Immature natural killer cell (primary cell): ENCODE measurements around the gene ATF2. TPM values are rescaled to one million over a fixed set of nuclear protein-coding genes. Genes with fewer than 3 reads are reported as not detected.

Source experiments
- DNase-seq, 3 donors: peaks; one replicate each; pipeline ENCODE4 v3.0.0; 2022; ENCODE audit warnings: mixed read lengths in 1 of 3
- H3K27ac Mint-ChIP-seq, 6 donors: one replicate each; pipeline ENCODE4 v1.8.0; 2020; ENCODE audit warnings: mixed read lengths in 6 of 6, mild to moderate bottlenecking in 5 of 6, inconsistent platforms in 4 of 6, moderate library complexity in 3 of 6
- H3K27me3 Mint-ChIP-seq, 3 donors: one replicate each; pipeline ENCODE4 v1.8.0; 2020 to 2021; ENCODE audit warnings: low read depth in 3 of 3, mild to moderate bottlenecking in 3 of 3, mixed read lengths in 3 of 3, moderate library complexity in 3 of 3, inconsistent platforms in 1 of 3
- H3K36me3 Mint-ChIP-seq, 3 donors: one replicate each; pipeline ENCODE4 v1.8.0; 2020; ENCODE audit warnings: mixed read lengths in 3 of 3, inconsistent platforms in 2 of 3, mild to moderate bottlenecking in 2 of 3
- H3K4me1 Mint-ChIP-seq, 2 donors: one replicate each; pipeline ENCODE4 v1.8.0; 2020; ENCODE audit warnings: inconsistent platforms in 2 of 2, mild to moderate bottlenecking in 2 of 2, mixed read lengths in 2 of 2, moderate library complexity in 1 of 2
- H3K4me3 Mint-ChIP-seq, 5 donors: one replicate each; pipeline ENCODE4 v1.8.0; 2020; ENCODE audit warnings: mild to moderate bottlenecking in 5 of 5, mixed read lengths in 5 of 5, inconsistent platforms in 3 of 5, moderate library complexity in 3 of 5
- H3K9me3 Mint-ChIP-seq, 6 donors: one replicate each; pipeline ENCODE4 v1.8.0; 2020; ENCODE audit warnings: mild to moderate bottlenecking in 6 of 6, mixed read lengths in 6 of 6, inconsistent platforms in 4 of 6, moderate library complexity in 3 of 6
- polyA plus RNA-seq, 3 donors: library from polyadenylated mRNA; unstranded; fragments of 300-500 nt; fragmentation: Illumina TruSeq; gene quantifications; one replicate each; pipeline ENCODE4 v1.2.3, GENCODE V29; 2021

The ATF2 gene, protein sequence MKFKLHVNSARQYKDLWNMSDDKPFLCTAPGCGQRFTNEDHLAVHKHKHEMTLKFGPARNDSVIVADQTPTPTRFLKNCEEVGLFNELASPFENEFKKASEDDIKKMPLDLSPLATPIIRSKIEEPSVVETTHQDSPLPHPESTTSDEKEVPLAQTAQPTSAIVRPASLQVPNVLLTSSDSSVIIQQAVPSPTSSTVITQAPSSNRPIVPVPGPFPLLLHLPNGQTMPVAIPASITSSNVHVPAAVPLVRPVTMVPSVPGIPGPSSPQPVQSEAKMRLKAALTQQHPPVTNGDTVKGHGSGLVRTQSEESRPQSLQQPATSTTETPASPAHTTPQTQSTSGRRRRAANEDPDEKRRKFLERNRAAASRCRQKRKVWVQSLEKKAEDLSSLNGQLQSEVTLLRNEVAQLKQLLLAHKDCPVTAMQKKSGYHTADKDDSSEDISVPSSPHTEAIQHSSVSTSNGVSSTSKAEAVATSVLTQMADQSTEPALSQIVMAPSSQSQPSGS
- polyA plus RNA-seq = 10 to 100 TPM; 21.2 to 42.7 (median 35.5) TPM

DNA sequence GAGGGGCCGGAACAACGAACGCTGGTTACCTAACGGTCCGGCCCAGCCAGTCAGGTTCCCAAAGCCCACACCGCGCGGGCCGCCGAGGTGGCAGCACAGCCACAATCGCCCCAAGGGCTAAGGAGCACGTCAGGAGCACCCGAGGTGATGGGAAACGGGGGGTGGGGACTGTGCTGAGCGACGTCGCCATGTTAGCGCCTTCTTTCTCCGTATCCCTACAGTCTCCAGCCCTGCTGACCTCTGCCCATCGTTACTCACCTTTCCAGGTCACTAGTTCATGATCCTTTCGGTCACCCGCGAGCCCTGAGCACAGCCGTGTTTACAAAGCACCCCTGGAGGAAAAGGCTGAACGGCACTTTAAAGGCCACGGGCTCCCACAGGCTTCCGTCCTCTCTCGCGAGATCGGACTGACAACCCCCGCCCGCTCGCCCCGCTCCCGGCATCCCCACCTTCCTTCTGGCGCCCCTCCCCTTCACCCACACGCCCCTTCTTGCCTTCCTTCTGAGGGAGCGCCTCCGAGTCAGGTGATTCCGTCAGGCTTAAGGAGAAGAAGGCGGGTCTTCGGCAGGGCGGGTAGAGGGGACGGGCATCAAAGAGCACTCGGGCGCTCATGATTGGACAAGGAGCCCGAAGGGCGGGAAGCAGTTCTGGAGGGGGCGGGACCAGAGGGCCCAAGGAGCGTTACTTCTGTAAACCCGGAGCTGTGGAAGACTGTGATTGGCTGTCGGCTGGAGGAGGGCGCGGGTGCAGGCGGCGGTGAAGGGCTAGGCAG is at the start of gene ATF2:
TSS of gene ATF2 (minus strand) at position 412 of the 772 bp plus-strand sequence. CDS start 31,760 bp downstream, outside the sequence.
- Mint-ChIP-seq H3K36me3 (no peaks in the 10 kb centered on the region), H3K27me3 (peaks cover 4 to 6% (median 4%) of the 10 kb centered on the region in 3 donors), H3K9me3 (no peaks in the 10 kb centered on the region), H3K27ac (peak within 1 kb of the TSS; percentile 98 to 99 (median 99)), H3K4me1 (peaks cover 42 to 74% of the 10 kb centered on the region in 2 donors), H3K4me3 (peak within 1 kb of the TSS; percentile 95 to 100 (median 99))
- DNase-seq = peak; percentile 97 to 98 (median 98)

DNA sequence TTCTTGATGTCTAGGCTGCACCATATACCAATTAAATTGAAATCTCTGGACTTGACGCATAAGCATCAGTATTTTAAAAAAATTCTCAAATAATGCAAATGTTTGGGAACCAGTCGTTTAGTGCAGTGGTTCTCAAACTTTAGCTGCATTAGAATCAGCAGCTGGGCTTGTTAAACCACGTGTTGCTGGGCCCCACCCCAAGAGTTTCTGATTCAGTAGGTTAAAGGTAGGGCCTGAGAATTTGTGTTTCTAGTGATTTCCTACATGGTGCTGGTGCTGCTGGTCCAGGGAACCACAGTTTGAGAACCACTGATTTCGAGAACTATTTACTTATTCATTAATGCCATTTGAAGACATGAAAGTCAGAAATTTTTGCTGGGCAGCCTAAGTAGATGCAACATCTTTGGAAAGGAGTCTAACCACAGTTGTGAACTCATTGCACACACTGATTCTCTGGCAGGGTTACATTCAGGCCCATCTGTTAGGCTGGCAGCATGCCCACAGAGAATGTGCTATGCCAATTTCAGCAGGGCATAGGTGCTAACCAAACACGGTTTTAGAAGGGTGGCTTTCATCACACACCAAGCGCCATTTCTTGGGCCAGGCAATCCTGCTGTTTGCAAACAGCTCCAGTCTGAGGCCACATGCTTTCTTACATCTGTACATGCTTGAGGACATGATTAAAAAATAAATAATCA is 39.9 kb upstream of the ATF2 start:
- no peaks in the 10 kb centered on the region for H3K9me3 Mint-ChIP-seq
- peak; percentile 38 to 73 (median 54) for DNase-seq
- H3K36me3 Mint-ChIP-seq = peaks cover 0 to 5% (median 0%) of the 10 kb centered on the region in 3 donors
- H3K27me3 Mint-ChIP-seq = peaks cover 3 to 5% (median 4%) of the 10 kb centered on the region in 3 donors
- H3K4me3 Mint-ChIP-seq = peak overlapping the region; percentile 40 to 76 (median 48)
- peak overlapping the region; percentile 73 to 88 (median 86) for H3K27ac Mint-ChIP-seq
- H3K4me1 Mint-ChIP-seq = peaks cover 33 to 44% of the 10 kb centered on the region in 2 donors

DNA sequence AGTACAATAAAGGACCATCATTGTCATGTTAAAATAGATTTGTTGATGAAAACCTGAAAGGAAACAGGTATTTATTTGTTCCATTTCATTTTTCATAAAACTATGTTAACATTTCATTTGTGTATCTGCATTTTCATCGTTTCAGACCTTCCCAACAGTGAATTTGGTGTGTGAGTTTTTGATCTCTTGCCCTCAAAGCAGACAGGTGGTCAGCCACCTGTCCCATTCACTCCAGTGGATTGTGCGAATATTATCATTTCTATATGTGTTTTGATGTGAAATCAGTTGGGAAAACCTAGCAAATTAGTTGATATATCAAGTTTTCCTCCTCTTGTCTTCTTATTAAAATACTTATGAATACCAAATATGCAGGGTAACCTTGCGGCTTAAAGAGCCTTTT is 38.9 kb upstream of the ATF2 start:
- H3K4me3 Mint-ChIP-seq = peak overlapping the region in 3 of 5 donors; percentile 36 to 76 (median 48)
- H3K27me3 Mint-ChIP-seq = peaks cover 0 to 6% (median 2%) of the 10 kb centered on the region in 3 donors
- H3K27ac Mint-ChIP-seq = peak overlapping the region; percentile 1 to 88 (median 86)

DNA sequence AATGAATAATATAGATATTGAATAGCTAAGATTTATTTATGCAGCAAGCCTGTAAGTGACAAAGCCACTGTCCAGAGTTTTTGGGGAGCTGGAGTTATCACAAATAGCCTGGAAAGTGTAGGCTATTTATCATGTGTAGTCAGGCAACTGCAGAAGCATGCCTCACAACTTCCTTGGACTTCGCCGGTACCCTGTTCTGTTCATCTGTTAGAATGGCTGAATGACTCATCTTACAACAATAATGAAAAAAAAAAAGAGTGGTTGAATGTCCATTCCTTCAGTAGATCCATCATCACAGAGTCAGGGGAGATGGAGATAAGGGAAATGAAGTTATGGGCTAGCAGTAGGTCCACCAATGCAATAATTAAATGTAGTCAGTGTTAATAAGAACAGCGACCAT is 37.5 kb upstream of the ATF2 start:
- Mint-ChIP-seq H3K36me3 (no peaks in the 10 kb centered on the region), H3K4me3 (no peak overlapping the region)

More for the DNA sequence above, 38.9 kb upstream of the ATF2 start:
- DNase-seq = no peak
- H3K4me1 Mint-ChIP-seq = peaks cover 33 to 44% of the 10 kb centered on the region in 2 donors
- H3K9me3 Mint-ChIP-seq = no peaks in the 10 kb centered on the region
- peaks cover 0 to 5% (median 0%) of the 10 kb centered on the region in 3 donors for H3K36me3 Mint-ChIP-seq

DNA sequence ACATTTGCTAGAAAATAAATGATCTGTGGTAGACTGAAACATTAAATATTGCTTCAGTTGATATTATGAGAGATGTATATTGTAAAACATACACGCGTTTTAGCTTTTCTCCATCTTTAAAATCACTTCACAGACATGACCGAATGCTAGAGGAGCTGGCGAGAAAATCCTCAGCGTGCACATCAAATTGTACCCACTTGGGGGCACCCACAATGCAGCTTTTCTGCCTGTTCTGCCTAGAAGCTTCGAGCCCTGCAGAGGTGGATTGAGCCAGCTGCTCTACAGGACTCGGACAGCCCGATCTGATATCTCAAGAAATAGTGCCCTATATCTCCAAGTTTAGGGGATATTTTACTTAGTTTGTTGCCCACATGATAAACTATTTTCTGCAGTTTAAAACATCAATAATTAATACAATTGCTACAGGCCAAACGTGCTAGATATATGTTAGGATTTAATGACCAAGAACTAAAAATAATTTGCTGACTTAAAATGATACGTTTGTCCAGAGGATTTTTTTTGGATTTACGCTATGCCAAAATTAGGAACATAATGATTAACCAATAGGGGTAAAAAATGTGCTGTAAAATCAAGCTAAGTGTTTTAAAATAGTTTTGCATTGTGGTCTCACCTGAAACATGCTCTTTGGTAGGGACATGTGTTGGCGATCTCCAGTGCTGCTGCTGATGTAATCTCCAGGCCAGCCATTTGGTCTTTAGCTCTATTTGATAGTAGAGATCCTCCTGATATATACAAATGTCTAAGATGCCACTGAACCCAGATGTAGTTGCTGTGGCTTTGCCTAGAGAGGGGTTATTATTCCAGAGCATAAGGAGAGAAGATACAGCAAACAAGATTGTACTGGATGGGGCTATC is 35.9 kb upstream of the ATF2 start:
- Mint-ChIP-seq H3K9me3 (no peaks in the 10 kb centered on the region), H3K4me3 (no peak overlapping the region), H3K27me3 (peaks cover 2 to 6% (median 4%) of the 10 kb centered on the region in 3 donors), H3K4me1 (peaks cover 28 to 38% of the 10 kb centered on the region in 2 donors), H3K27ac (no peak overlapping the region), H3K36me3 (no peaks in the 10 kb centered on the region)
- DNase-seq = peak; percentile 26 to 62 (median 50)

More for the DNA sequence above, 37.5 kb upstream of the ATF2 start:
- Mint-ChIP-seq H3K4me1 (peaks cover 33 to 44% of the 10 kb centered on the region in 2 donors), H3K9me3 (no peaks in the 10 kb centered on the region), H3K27ac (no peak overlapping the region), H3K27me3 (peaks cover 0 to 6% (median 2%) of the 10 kb centered on the region in 3 donors)
- DNase-seq = no peak

DNA sequence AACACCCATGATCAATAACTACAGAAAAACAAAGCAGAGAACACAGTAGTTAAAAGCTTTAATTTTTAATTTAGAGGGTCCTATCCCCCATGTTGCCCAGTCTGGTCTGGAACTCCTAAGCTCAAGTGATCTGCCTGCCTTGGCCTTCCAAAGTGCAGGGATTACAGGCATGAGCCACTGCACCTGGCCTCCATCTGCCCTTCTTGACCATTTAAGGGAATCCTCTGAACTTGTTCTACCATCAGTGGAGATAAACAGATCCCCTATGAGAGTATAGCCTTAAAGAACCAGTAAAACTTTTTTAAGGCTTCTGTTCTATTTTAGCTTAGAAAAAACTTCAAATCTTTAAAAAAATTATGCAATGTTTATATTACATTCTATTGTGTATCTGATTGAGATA is 27.0 kb upstream of the ATF2 start:
- H3K27me3 Mint-ChIP-seq = peaks cover 6 to 15% (median 9%) of the 10 kb centered on the region in 3 donors
- no peak overlapping the region for H3K4me3 Mint-ChIP-seq
- H3K27ac Mint-ChIP-seq = no peak overlapping the region
- DNase-seq = no peak
- H3K36me3 Mint-ChIP-seq = peaks cover 0 to 3% (median 3%) of the 10 kb centered on the region in 3 donors
- no peaks in the 10 kb centered on the region for H3K4me1 Mint-ChIP-seq
- peaks cover 0 to 3% (median 0%) of the 10 kb centered on the region in 6 donors for H3K9me3 Mint-ChIP-seq

DNA sequence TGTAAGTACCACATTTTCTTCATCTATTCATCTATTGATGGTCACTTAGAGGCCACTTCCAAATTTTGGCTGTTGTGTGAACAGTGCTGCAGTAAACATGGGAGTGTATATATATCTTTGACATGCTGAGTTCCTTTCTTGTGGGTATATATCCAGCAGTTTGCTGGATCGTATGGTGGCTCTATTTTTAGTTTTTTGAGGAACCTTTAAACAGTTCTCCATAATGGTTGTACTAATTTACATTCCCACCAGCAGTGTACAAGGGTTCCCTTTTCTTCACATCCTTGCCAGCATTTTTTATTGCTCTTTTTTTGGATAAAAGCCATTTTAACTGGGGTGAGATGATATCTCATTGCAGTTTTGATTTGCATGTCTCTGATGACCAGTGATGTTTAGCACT is 20.8 kb upstream of the ATF2 start:
- Mint-ChIP-seq H3K4me1 (no peaks in the 10 kb centered on the region), H3K4me3 (no peak overlapping the region), H3K27me3 (peaks cover 0 to 12% (median 9%) of the 10 kb centered on the region in 3 donors), H3K27ac (no peak overlapping the region), H3K36me3 (peaks cover 0 to 3% (median 3%) of the 10 kb centered on the region in 3 donors), H3K9me3 (peaks cover 0 to 3% (median 0%) of the 10 kb centered on the region in 6 donors)
- no peak for DNase-seq

DNA sequence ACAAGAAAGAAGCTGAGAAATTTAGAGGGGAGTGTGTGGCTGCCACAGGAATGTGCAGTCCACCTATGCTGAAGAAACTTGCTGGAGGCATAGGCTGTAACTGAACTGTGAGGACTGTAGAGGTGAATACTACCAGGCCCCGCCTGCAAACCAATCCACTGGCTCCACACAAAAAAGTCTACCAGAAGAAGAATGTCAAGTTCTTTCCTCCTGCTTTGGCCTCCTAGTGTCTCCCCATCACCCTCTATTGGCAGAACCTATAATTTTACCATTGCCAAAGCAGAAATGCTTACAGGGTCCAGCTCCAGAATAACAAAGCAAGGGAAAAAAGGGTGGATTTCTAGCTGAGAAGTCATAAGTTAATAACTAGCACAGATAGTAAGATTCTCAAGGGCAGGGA is 19.4 kb upstream of the ATF2 start:
- Mint-ChIP-seq H3K27ac (no peak overlapping the region), H3K36me3 (peaks cover 0 to 3% (median 0%) of the 10 kb centered on the region in 3 donors), H3K27me3 (peaks cover 1 to 10% (median 9%) of the 10 kb centered on the region in 3 donors), H3K4me1 (no peaks in the 10 kb centered on the region), H3K9me3 (peaks cover 0 to 3% (median 0%) of the 10 kb centered on the region in 6 donors), H3K4me3 (no peak overlapping the region)
- DNase-seq = peak in 1 of 3 donors; percentile 20

DNA sequence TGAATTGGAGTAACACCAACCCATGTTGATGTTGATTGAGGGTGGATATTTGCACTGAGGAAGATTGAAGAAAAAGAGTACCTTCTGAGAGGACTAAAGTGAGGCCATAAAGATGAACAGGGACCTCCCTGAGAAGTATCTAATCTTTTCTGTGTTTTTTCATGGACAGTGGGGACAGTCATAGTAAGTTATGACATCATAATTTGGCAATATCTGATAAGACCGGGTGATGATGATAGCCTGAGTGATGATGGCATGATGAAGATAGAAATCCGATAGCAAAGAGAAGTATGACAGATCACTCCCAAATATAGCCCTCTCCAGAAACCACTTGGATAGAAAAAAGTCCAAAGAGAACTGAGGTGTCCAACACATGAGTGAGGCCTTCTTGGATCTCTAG is 15.7 kb upstream of the ATF2 start:
- H3K4me3 Mint-ChIP-seq = peak overlapping the region in 1 of 5 donors; percentile 12
- no peak for DNase-seq
- H3K4me1 Mint-ChIP-seq = peaks cover 18 to 23% of the 10 kb centered on the region in 2 donors
- H3K36me3 Mint-ChIP-seq = peaks cover 0 to 11% (median 10%) of the 10 kb centered on the region in 3 donors
- no peak overlapping the region for H3K27ac Mint-ChIP-seq
- no peaks in the 10 kb centered on the region for H3K9me3 Mint-ChIP-seq
- peaks cover 1 to 6% (median 5%) of the 10 kb centered on the region in 3 donors for H3K27me3 Mint-ChIP-seq

DNA sequence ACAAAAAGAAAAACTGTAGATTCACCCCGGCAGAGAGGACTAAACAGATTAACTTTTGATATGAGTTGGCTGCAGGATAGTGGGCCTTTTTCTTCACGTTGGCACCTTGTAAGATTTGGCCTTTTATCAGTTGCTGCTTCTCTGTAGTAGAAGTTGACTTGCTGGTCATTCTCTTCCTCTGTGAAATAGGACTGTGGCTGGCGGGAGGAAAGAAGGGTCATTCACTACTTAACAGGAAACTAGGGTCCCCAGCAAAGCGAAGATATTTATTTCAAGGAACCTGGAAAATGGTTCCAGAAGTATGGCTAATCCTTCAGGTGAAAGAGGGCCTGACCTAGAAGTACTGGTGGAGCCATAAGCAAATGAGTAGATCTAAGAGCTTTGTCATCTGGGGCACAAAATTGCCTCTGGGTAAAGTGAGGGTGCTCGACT is 13.9 kb upstream of the ATF2 start:
- peaks cover 0 to 17% (median 11%) of the 10 kb centered on the region in 3 donors for H3K36me3 Mint-ChIP-seq
- no peaks in the 10 kb centered on the region for H3K9me3 Mint-ChIP-seq
- H3K4me3 Mint-ChIP-seq = peak overlapping the region; percentile 77 to 95 (median 94)
- no peak for DNase-seq
- peaks cover 3 to 6% (median 5%) of the 10 kb centered on the region in 3 donors for H3K27me3 Mint-ChIP-seq
- H3K4me1 Mint-ChIP-seq = peaks cover 18 to 23% of the 10 kb centered on the region in 2 donors
- H3K27ac Mint-ChIP-seq = peak overlapping the region; percentile 82 to 94 (median 86)

DNA sequence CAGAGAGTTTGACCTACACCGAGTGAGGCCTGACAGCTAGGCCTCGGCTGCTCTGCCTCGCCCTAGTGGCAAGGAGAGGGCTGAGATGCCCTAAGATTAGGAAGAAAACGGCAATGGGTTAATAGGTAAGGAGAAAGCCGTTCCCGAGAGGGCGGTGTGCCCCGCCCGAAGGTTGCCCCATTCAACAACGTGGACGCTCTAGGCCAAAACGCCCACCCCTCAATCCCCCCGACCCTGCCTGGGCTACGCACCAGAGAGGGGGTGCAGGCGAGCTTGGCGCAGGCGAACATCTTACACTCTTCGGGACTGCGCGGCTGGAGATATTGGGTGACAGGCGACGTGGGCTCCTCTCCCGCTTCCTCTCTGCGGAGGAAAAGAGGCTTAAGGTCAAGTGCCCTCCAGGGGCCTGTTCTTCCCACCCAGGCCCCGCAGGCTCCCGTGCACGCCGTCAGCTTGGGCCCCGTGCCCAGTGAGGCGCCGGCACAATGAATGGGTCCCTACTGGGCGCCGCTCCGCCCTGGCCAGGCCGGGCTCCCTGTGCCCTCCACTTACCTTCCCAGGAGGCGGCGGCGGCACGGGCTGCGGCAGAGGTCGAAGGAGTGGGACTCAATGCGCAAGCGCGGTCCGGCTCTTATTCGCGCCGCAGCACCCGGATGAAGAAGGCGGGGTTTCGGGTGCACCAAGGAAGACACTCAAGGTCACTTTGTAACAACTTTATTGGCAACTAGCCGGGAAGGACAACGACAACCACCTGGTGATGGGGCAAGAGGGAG is 13.3 kb upstream of the ATF2 start, which contains the start of gene ATP5MC3:
TSS of gene ATP5MC3 (minus strand) at position 607 of the 773 bp plus-strand sequence. CDS start at position 290, 317 bp downstream.
- Mint-ChIP-seq H3K27me3 (peaks cover 3 to 6% (median 5%) of the 10 kb centered on the region in 3 donors), H3K27ac (peak within 1 kb of the TSS; percentile 82 to 95 (median 88)), H3K4me1 (peaks cover 18 to 23% of the 10 kb centered on the region in 2 donors), H3K4me3 (peak within 1 kb of the TSS; percentile 77 to 95 (median 94)), H3K36me3 (peaks cover 0 to 20% (median 11%) of the 10 kb centered on the region in 3 donors), H3K9me3 (no peaks in the 10 kb centered on the region)
- peak; percentile 88 to 92 (median 91) for DNase-seq
